SK-N-SH treated with all-trans-retinoic acid at 6 μM for 48 hours (cell line): Measurements from ENCODE around the gene ERBB2.

Source experiments
- ATAC-seq: fragments of 200-7000 bp; cut with Tn5 transposase; 3 replicates; pipeline ENCODE4 v1.9.1; 2020; ENCODE audit warnings: mild to moderate bottlenecking, moderate library complexity
- ARNTL ChIP-seq: fragments of 450-650 bp; formaldehyde crosslinking; IDR thresholded peaks from 2 replicates; pipeline ENCODE4 v1.5.0; 2020; ENCODE audit warnings: low read depth, mild to moderate bottlenecking, moderate library complexity, borderline replicate concordance
- BACH2 ChIP-seq: fragments of 250-450 bp; sonication (Bioruptor Pico); IDR thresholded peaks from 2 replicates; pipeline ENCODE4 v1.9.0; 2021; ENCODE audit warnings: mild to moderate bottlenecking, borderline replicate concordance
- CREB5 ChIP-seq: fragments of 250-450 bp; sonication (Bioruptor Pico); IDR thresholded peaks from 2 replicates; pipeline ENCODE4 v1.5.1; 2020; ENCODE audit warnings: low read depth, mild to moderate bottlenecking, moderate library complexity
- CSDC2 ChIP-seq: fragments of 250-450 bp; sonication (Bioruptor Pico); IDR thresholded peaks from 2 replicates; pipeline ENCODE4 v1.5.0; 2020; ENCODE audit warnings: mild to moderate bottlenecking, moderate library complexity
- CSRNP3 ChIP-seq: fragments of 250-450 bp; sonication (Bioruptor Pico); IDR thresholded peaks from 2 replicates; pipeline ENCODE4 v1.5.1; 2021; ENCODE audit warnings: mild to moderate bottlenecking, moderate library complexity
- ESRRG ChIP-seq: fragments of 250-450 bp; sonication (Bioruptor Pico); IDR thresholded peaks from 2 replicates; pipeline ENCODE4 v1.6.1; 2021; ENCODE audit warnings: mild to moderate bottlenecking
- ISL1 ChIP-seq: fragments of 250-450 bp; sonication (Bioruptor Pico); IDR thresholded peaks from 2 replicates; pipeline ENCODE4 v2.1.2; 2022; ENCODE audit warnings: mild to moderate bottlenecking, moderate library complexity
- OSR1 ChIP-seq: fragments of 250-450 bp; sonication (Bioruptor Pico); IDR thresholded peaks from 2 replicates; pipeline ENCODE4 v1.8.0; 2022; ENCODE audit warnings: moderate library complexity, mild to moderate bottlenecking, inconsistent platforms
- PATZ1 ChIP-seq: fragments of 250-450 bp; sonication (Bioruptor Pico); IDR thresholded peaks from 2 replicates; pipeline ENCODE4 v1.8.0; 2020; ENCODE audit warnings: mild to moderate bottlenecking, moderate library complexity, borderline replicate concordance
- PPARA ChIP-seq: fragments of 250-450 bp; sonication (Bioruptor Pico); IDR thresholded peaks from 2 replicates; pipeline ENCODE4 v1.5.0; 2020; ENCODE audit warnings: mild to moderate bottlenecking, borderline replicate concordance
- RARB ChIP-seq: fragments of 250-450 bp; sonication (Bioruptor Pico); IDR thresholded peaks from 2 replicates; pipeline ENCODE4 v1.8.0; 2021; ENCODE audit warnings: mild to moderate bottlenecking, moderate library complexity
- SNAI2 ChIP-seq: fragments of 250-450 bp; sonication (Bioruptor Pico); IDR thresholded peaks from 2 replicates; pipeline ENCODE4 v1.5.0; 2020; ENCODE audit warnings: mild to moderate bottlenecking, moderate library complexity
- TCF4 ChIP-seq: fragments of 250-450 bp; sonication (Bioruptor Pico); IDR thresholded peaks from 2 replicates; pipeline ENCODE4 v1.8.0; 2021; ENCODE audit warnings: mild to moderate bottlenecking, moderate library complexity, borderline replicate concordance
- TSHZ2 ChIP-seq: fragments of 250-450 bp; sonication (Bioruptor Pico); IDR thresholded peaks from 2 replicates; pipeline ENCODE4 v1.5.0; 2020; ENCODE audit warnings: mild to moderate bottlenecking, moderate library complexity
- ZC3H10 ChIP-seq: fragments of 250-450 bp; sonication (Bioruptor Pico); IDR thresholded peaks from 2 replicates; pipeline ENCODE4 v1.5.1; 2021; ENCODE audit warnings: mild to moderate bottlenecking, moderate library complexity
- ZFP3 ChIP-seq: fragments of 250-450 bp; sonication (Bioruptor Pico); IDR thresholded peaks from 2 replicates; pipeline ENCODE4 v1.5.0; 2020; ENCODE audit warnings: mild to moderate bottlenecking, moderate library complexity
- ZFP30 ChIP-seq: fragments of 450-650 bp; formaldehyde crosslinking; IDR thresholded peaks from 2 replicates; pipeline ENCODE4 v1.5.0; 2022; ENCODE audit warnings: mild to moderate bottlenecking, moderate library complexity
- ZNF565 ChIP-seq: fragments of 450-650 bp; formaldehyde crosslinking; conservative IDR thresholded peaks from 2 replicates; pipeline ENCODE4 v1.5.0; 2020; ENCODE audit warnings: low read depth, mild to moderate bottlenecking, moderate library complexity
- ZNF70 ChIP-seq: fragments of 450-650 bp; formaldehyde crosslinking; IDR thresholded peaks from 2 replicates; pipeline ENCODE4 v1.5.0; 2020; ENCODE audit warnings: mild to moderate bottlenecking, moderate library complexity
- ZNF8 ChIP-seq: fragments of 450-650 bp; formaldehyde crosslinking; IDR thresholded peaks from 2 replicates; pipeline ENCODE4 v1.5.0; 2020; ENCODE audit warnings: mild to moderate bottlenecking, moderate library complexity

The ERBB2 gene

GRCh38 chr17:39663688-39664580, 35.9 kb upstream of the ERBB2 start:
- TF ChIP-seq OSR1 (CRISPR knock-in tag): no peak
- no peak for TF ChIP-seq ZFP30 (CRISPR knock-in tag)
- no peak for TF ChIP-seq ZFP3 (CRISPR knock-in tag)
- no peak for TF ChIP-seq ISL1 (CRISPR knock-in tag)
- no peak for TF ChIP-seq ZNF8 (CRISPR knock-in tag)
- TF ChIP-seq CSDC2 (CRISPR knock-in tag): no peak
- TF ChIP-seq ESRRG (CRISPR knock-in tag): no peak
- no peak for ATAC-seq

GRCh38 chr17:39664581-39665561, 35.0 kb upstream of the ERBB2 start, which contains the start of gene TCAP:
TSS of gene TCAP (plus strand) at chr17:39665349. CDS start at chr17:39665360, 11 bp downstream.
- TF ChIP-seq ZNF8 (CRISPR knock-in tag) (no peak), ARNTL (CRISPR knock-in tag) (no peak), RARB (CRISPR knock-in tag) (no peak), ZNF70 (no peak), CSRNP3 (CRISPR knock-in tag) (no peak), ZNF565 (CRISPR knock-in tag) (no peak), SNAI2 (no peak), TCF4 (CRISPR knock-in tag) (no peak), ESRRG (CRISPR knock-in tag) (no peak), CSDC2 (CRISPR knock-in tag) (no peak)
- no peak for ATAC-seq

GRCh38 chr17:39665642-39666224, 34.1 kb upstream of the ERBB2 start:
- ATAC-seq: peak; percentile 50
- TF ChIP-seq ZNF70: no peak
- TF ChIP-seq ZC3H10 (CRISPR knock-in tag): no peak
- TF ChIP-seq BACH2 (CRISPR knock-in tag): no peak
- TF ChIP-seq CREB5 (CRISPR knock-in tag): no peak
- TF ChIP-seq PATZ1: no peak
- no peak for TF ChIP-seq ISL1 (CRISPR knock-in tag)
- no peak for TF ChIP-seq PPARA (CRISPR knock-in tag)
- no peak for TF ChIP-seq ESRRG (CRISPR knock-in tag)
- no peak for TF ChIP-seq TSHZ2 (CRISPR knock-in tag)
- TF ChIP-seq, all 23 proteins: peak for 0
